Iris pigment epithelial cell (primary cell): ENCODE results near the gene TMEM120B.
A peak's percentile ranks its signal among the peaks of the same experiment; 100 is the strongest.
"Not testable (repeated sequence)": the region's sequence is repeated elsewhere in the genome, so short reads cannot be mapped to it uniquely, and the experiment has no call there.

Source experiments
- DNase-seq: peaks from one replicate; pipeline ENCODE4 v3.0.0-alpha.2; 2011; ENCODE audit warnings: low read depth

The TMEM120B gene

GRCh38 chr12:121774968-121775474 is 62.5 kb downstream of the TMEM120B start:
- DNase-seq = no peak

GRCh38 chr12:121775501-121775900 is 62.9 kb downstream of the TMEM120B start:
- DNase-seq = no peak

GRCh38 chr12:121776190-121777098 is 63.9 kb downstream of the TMEM120B start:
- peak; percentile 42 for DNase-seq

GRCh38 chr12:121778567-121779421 is 66.2 kb downstream of the TMEM120B start:
- DNase-seq = no peak

- no peak for DNase-seq
These were observed 66.9 kb downstream of the TMEM120B start for GRCh38 chr12:121779422-121779895.

GRCh38 chr12:121780429-121780828 is 67.9 kb downstream of the TMEM120B start:
- no peak for DNase-seq

GRCh38 chr12:121781484-121781997 is 69.0 kb downstream of the TMEM120B start:
- DNase-seq = no peak

GRCh38 chr12:121781998-121782979 is 69.7 kb downstream of the TMEM120B start:
- peak; percentile 80 for DNase-seq

GRCh38 chr12:121783766-121784165 is 71.2 kb downstream of the TMEM120B start:
- DNase-seq = no peak

- DNase-seq = peak; percentile 82
These were observed 71.9 kb downstream of the TMEM120B start for GRCh38 chr12:121784460-121784859.

GRCh38 chr12:121786440-121786825 is 73.9 kb downstream of the TMEM120B start:
- peak; percentile 84 for DNase-seq

- DNase-seq = no peak
These were observed 74.8 kb downstream of the TMEM120B start for GRCh38 chr12:121787063-121788025.

GRCh38 chr12:121788176-121788818 is 75.7 kb downstream of the TMEM120B start:
- no peak for DNase-seq

- DNase-seq = no peak
These were observed 76.8 kb downstream of the TMEM120B start for GRCh38 chr12:121789233-121789781.

GRCh38 chr12:121789800-121790728 is 77.5 kb downstream of the TMEM120B start:
- peak; percentile 43 for DNase-seq

GRCh38 chr12:121790785-121791184 is 78.2 kb downstream of the TMEM120B start:
- DNase-seq = not testable (repeated sequence)

GRCh38 chr12:121791671-121792551 is 79.4 kb downstream of the TMEM120B start:
- no peak for DNase-seq
